ENCODE data around the gene NECTIN2. TPM values are rescaled to one million over a fixed set of nuclear protein-coding genes. Genes with fewer than 3 reads are reported as not detected.
"Not testable (repeated sequence)": the region's sequence is repeated elsewhere in the genome, so short reads cannot be mapped to it uniquely, and the experiment has no call there.

The NECTIN2 gene
- polyA plus RNA-seq, 3 donors, result 5.6 to 18.2 (median 9.3) TPM

DNA sequence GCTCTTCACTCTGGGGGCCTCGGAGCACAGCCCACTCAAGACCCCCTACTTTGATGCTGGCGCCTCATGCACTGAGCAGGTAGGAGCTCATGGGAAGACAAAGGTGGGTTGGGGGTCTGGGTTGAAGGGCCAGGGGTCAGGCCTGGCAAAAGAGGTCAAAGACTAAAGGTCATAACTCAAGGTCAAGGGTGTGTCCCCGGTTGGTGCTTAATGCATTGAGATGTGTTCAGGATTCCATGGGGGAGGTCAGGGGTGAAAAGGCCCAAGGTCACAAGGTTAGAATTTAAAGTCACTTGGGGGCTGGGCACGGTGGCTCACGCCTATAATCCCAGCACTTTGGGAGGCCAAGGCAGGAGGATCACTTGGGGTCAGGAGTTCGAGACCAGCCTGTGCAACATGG lies 40.0 kb downstream of the NECTIN2 start:
- no peak overlapping the region for H3K27ac Mint-ChIP-seq
- H3K36me3 Mint-ChIP-seq, result peaks cover 0 to 26% of the 10 kb centered on the region in 2 donors
- Histone ChIP-seq H3K9me3 (replicated peaks in 1 of 2; ENCODE audit: control insufficient read depth in 1 of 2, insufficient read depth in 1 of 2, low read length in 2 of 2) (no peaks in the 10 kb centered on the region), H3K4me2 (replicated peaks; ENCODE audit: extremely low read depth, low read length, poor library complexity, severe bottlenecking) (no peak overlapping the region), H3K4me1 (ENCODE audit: control insufficient read depth in 1 of 2, insufficient read depth in 2 of 2, low read length in 2 of 2) (peaks cover 8% of the 10 kb centered on the region in 2 donors), H3K9ac (ENCODE audit: insufficient read depth, low read length, poor library complexity, severe bottlenecking) (no peak overlapping the region), H4K20me1 (ENCODE audit: insufficient read depth, low read length) (no peaks in the 10 kb centered on the region), H3K27me3 (ENCODE audit: control insufficient read depth in 2 of 2, insufficient read depth in 2 of 2, low read length in 2 of 2) (no peaks in the 10 kb centered on the region), H3K36me3 (replicated peaks in 1 of 2; ENCODE audit: control insufficient read depth in 1 of 2, insufficient read depth in 2 of 2, low read length in 2 of 2) (no peaks in the 10 kb centered on the region), H2AFZ (ENCODE audit: insufficient read depth, low read depth, low read length, poor library complexity, severe bottlenecking) (no peak overlapping the region), H3K27ac (ENCODE audit: low read depth in 1 of 2, low read length in 2 of 2) (no peak overlapping the region), H3K79me2 (ENCODE audit: insufficient read depth, low read length) (peaks cover under 1% of the 10 kb centered on the region), H3K4me3 (replicated peaks in 1 of 3; ENCODE audit: low read depth in 2 of 3, low read length in 3 of 3) (no peak overlapping the region)
- H3K9me3 Mint-ChIP-seq, result peaks cover 0 to 2% (median 0%) of the 10 kb centered on the region in 7 donors
- peaks cover 0 to 2% (median 1%) of the 10 kb centered on the region in 3 donors for H3K27me3 Mint-ChIP-seq (ENCODE audit: low read depth in 3 of 3)
- no peak for DNase-seq
- no peak for TF ChIP-seq CTCF (IDR thresholded peaks at IDR 0.05)
- 97% methylated on average over 4 of the region's 6 CpGs for WGBS (ENCODE audit: insufficient coverage)
- H3K4me1 Mint-ChIP-seq, result peaks cover 8% of the 10 kb centered on the region
- no peak overlapping the region for H3K4me3 Mint-ChIP-seq
- intact Hi-C loops (cut with micrococcal nuclease), result no loop called here

DNA sequence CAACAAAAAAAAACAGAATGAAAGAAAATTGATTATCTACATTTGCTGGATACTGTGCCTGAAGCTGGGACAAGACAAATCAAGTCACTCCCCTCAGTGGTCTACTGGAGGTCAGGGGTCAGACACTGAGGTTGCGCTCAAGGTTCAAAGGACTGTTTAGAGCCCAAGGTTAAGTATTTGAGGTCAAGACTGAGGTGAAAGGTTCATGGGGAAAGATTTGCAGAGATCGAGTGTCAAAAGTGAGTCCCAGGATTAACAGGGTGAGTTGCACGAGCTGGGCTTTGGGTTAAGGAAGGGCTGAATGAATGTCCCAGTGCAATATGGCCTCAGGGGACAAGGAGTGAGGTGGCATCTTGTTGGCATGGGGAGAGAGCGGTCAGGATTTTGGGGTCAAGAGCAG lies 41.6 kb downstream of the NECTIN2 start:
- Histone ChIP-seq H3K9ac (ENCODE audit: insufficient read depth, low read length, poor library complexity, severe bottlenecking) (no peak overlapping the region), H4K20me1 (ENCODE audit: insufficient read depth, low read length) (peaks cover 7% of the 10 kb centered on the region), H3K27ac (ENCODE audit: low read depth in 1 of 2, low read length in 2 of 2) (no peak overlapping the region), H3K36me3 (replicated peaks in 1 of 2; ENCODE audit: control insufficient read depth in 1 of 2, insufficient read depth in 2 of 2, low read length in 2 of 2) (peaks cover 0 to under 1% of the 10 kb centered on the region in 2 donors), H3K79me2 (ENCODE audit: insufficient read depth, low read length) (peaks cover 15% of the 10 kb centered on the region), H3K27me3 (ENCODE audit: control insufficient read depth in 2 of 2, insufficient read depth in 2 of 2, low read length in 2 of 2) (no peaks in the 10 kb centered on the region), H3K4me3 (replicated peaks in 1 of 3; ENCODE audit: low read depth in 2 of 3, low read length in 3 of 3) (no peak overlapping the region), H3K9me3 (replicated peaks in 1 of 2; ENCODE audit: control insufficient read depth in 1 of 2, insufficient read depth in 1 of 2, low read length in 2 of 2) (no peaks in the 10 kb centered on the region), H3K4me2 (replicated peaks; ENCODE audit: extremely low read depth, low read length, poor library complexity, severe bottlenecking) (no peak overlapping the region), H2AFZ (ENCODE audit: insufficient read depth, low read depth, low read length, poor library complexity, severe bottlenecking) (no peak overlapping the region), H3K4me1 (ENCODE audit: control insufficient read depth in 1 of 2, insufficient read depth in 2 of 2, low read length in 2 of 2) (peaks cover 20 to 23% of the 10 kb centered on the region in 2 donors)
- H3K27ac Mint-ChIP-seq, result peak overlapping the region in 1 of 7 donors; percentile 20
- peaks cover 0 to 2% (median 0%) of the 10 kb centered on the region in 7 donors for H3K9me3 Mint-ChIP-seq
- no peak for TF ChIP-seq CTCF (IDR thresholded peaks at IDR 0.05)
- 98% methylated on average over 3 of the region's 4 CpGs for WGBS (ENCODE audit: insufficient coverage)
- intact Hi-C loops (cut with micrococcal nuclease), result no loop called here
- peaks cover 19% of the 10 kb centered on the region for H3K4me1 Mint-ChIP-seq
- H3K27me3 Mint-ChIP-seq (ENCODE audit: low read depth in 3 of 3), result peaks cover 0 to 2% (median 1%) of the 10 kb centered on the region in 3 donors
- no peak overlapping the region for H3K4me3 Mint-ChIP-seq
- DNase-seq, result no peak
- peaks cover 2 to 27% of the 10 kb centered on the region in 2 donors for H3K36me3 Mint-ChIP-seq

GRCh38 chr19:44888335-44888734 lies 42.2 kb downstream of the NECTIN2 start:
- peak overlapping the region in 1 of 7 donors; percentile 14 for H3K27ac Mint-ChIP-seq
- H3K36me3 Mint-ChIP-seq, result peaks cover 9 to 34% of the 10 kb centered on the region in 2 donors
- H3K27ac ChIP-seq (ENCODE audit: low read depth in 1 of 2, low read length in 2 of 2); H3K27me3 Mint-ChIP-seq (ENCODE audit: low read depth in 3 of 3); H3K9me3 ChIP-seq (replicated peaks in 1 of 2; ENCODE audit: control insufficient read depth in 1 of 2, insufficient read depth in 1 of 2, low read length in 2 of 2); DNase-seq; H3K36me3 ChIP-seq (replicated peaks in 1 of 2; ENCODE audit: control insufficient read depth in 1 of 2, insufficient read depth in 2 of 2, low read length in 2 of 2); H4K20me1 ChIP-seq (ENCODE audit: insufficient read depth, low read length); H3K4me3 Mint-ChIP-seq; intact Hi-C loops (cut with micrococcal nuclease); H3K4me2 ChIP-seq (replicated peaks; ENCODE audit: extremely low read depth, low read length, poor library complexity, severe bottlenecking); H3K4me3 ChIP-seq (replicated peaks in 1 of 3; ENCODE audit: low read depth in 2 of 3, low read length in 3 of 3); H2AFZ ChIP-seq (ENCODE audit: insufficient read depth, low read depth, low read length, poor library complexity, severe bottlenecking); H3K9me3 Mint-ChIP-seq; H3K9ac ChIP-seq (ENCODE audit: insufficient read depth, low read length, poor library complexity, severe bottlenecking); H3K27me3 ChIP-seq (ENCODE audit: control insufficient read depth in 2 of 2, insufficient read depth in 2 of 2, low read length in 2 of 2): not testable (repeated sequence)
- WGBS (ENCODE audit: insufficient coverage), result 100% methylated on average over 3 of the region's 5 CpGs
- Histone ChIP-seq H3K79me2 (ENCODE audit: insufficient read depth, low read length) (peaks cover 19% of the 10 kb centered on the region), H3K4me1 (ENCODE audit: control insufficient read depth in 1 of 2, insufficient read depth in 2 of 2, low read length in 2 of 2) (peaks cover 20 to 25% of the 10 kb centered on the region in 2 donors)
- H3K4me1 Mint-ChIP-seq, result peaks cover 23% of the 10 kb centered on the region

Measured in CD14-positive monocyte (primary cell).